K562 (cell line): ENCODE data around the gene TMEM114.

ENCODE experiments used
- HDAC6 ChIP-seq: IDR thresholded peaks from 2 replicates; pipeline ENCODE4 v1.6.1; 2012; ENCODE audit warnings: low read depth, mild to moderate bottlenecking, control low read depth, inconsistent platforms, low read length, moderate library complexity
- ZNF431 ChIP-seq: sonication (generic); formaldehyde crosslinking; IDR thresholded peaks from 2 replicates; pipeline ENCODE4 v1.8.0; 2022; ENCODE audit warnings: mild to moderate bottlenecking, missing genetic modification reagents

DNA sequence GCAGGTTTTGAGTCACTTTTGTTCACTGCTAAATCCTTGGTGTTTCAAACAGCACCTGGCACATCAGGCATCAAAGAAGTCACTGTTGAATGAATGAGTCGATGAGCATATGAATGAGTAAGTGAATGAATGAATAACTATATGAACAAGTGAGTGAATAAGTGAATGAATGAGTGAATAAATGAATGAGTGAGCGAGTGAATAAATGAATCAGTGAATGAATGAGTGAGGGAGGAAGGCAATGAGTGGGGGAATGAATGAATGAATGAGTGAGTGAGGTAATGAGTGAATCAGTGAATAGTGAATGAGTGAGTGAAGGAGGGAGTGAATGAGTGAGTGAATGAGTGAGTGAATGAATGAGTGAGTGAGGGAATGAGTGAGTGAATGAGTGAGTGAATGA lies 28.8 kb downstream of the TMEM114 start:
- TF ChIP-seq HDAC6 (no peak), ZNF431 (CRISPR knock-in tag) (no peak)
